Stimulated activated CD4-positive, alpha-beta T cell treated with anti-CD3 and anti-CD28 coated beads, Interleukin-15, amount 100 ng/mL, for 48 hours (primary cell): ENCODE measurements around the gene GRID2.
"Not testable (repeated sequence)": the region's sequence is repeated elsewhere in the genome, so short reads cannot be mapped to it uniquely, and the experiment has no call there.

ENCODE experiments used
- DNase-seq, 2 donors: peaks; one replicate each; pipeline ENCODE4 v3.0.0-alpha.2; 2020; ENCODE audit warnings: low read depth in 2 of 2

GRID2 gene

GRCh38 chr4:93671093-93671492 lies 1367.3 kb downstream of the GRID2 start:
- no peak for DNase-seq

DNA sequence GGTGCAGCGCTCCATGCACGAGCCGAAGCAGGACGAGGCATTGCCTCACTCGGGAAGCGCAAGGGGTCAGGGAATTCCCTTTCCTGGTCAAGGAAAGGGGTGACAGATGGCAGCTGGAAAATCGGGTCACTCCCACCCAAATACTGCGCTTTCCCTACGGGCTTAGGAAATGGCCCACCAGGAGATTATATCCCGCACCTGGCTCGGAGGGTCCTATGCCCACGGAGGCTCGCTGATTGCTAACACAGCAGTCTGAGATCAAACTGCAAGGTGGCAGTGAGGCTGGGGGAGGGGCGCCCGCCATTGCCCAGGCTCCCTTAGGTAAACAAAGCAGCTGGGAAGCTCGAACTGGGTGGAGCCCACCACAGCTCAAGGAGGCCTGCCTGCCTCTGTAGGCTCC lies 1373.2 kb downstream of the GRID2 start:
- not testable (repeated sequence) for DNase-seq

DNA sequence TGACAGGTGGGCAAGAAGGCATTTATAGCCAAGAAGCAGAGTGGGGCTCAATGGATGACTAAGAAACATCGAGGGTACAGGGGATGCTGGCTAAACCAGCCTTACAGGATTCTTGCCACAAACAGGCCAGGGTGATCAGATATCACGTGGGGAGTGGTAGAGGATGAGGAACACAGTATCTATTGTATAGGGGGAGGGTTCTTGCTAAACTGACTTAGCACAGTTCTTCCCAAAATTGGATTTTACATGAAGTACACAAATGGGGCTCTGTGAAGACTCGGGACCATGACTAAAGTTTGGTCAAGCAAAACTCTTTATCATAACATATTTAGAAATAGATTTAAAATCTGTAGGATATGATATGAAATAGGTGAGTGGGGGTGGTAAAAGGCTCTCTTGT lies 1380.8 kb downstream of the GRID2 start:
- no peak for DNase-seq

DNA sequence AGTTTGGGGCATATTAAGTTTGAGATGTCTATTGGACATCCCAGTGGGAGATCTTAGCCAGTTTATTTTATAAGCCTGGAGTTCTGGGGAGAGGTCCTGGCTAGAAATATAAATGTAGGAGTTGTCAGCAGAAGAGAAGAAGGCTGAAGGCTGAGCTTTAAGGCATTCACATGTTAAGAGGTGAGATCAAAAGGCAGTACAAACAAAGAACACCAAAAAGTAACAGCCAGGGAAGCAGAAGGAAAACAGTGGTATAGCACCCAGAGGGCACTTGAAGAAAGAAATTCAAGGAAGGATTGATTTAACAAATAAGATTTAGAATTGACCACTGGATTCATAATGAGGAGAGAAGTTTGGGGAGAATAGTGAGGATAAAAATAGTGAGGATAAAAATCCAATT lies 1383.5 kb downstream of the GRID2 start:
- no peak for DNase-seq

GRCh38 chr4:93688978-93689377 lies 1385.2 kb downstream of the GRID2 start:
- no peak for DNase-seq

GRCh38 chr4:93693141-93693540 lies 1389.4 kb downstream of the GRID2 start:
- no peak for DNase-seq

- DNase-seq, result no peak
Observed at GRCh38 chr4:93698686-93699085, 1394.9 kb downstream of the GRID2 start.

DNA sequence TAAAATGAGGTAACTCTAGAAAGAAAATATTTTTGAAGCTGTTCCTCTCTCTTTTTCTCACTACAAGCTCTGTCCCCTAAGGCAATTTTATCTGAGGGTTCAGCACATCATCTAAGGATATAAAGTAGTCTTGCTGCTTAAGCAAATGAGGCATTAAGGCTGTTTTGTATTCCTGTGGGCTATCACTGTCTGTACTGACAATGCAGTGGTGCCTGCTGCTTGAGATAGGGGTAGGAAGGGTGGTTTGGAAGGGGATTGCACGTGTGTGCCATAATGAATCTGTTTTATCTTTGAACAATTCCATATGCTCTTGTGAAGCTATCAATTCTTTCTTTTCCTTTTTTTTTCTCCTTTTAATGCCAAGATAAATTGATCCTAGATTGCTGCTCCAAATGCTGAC lies 1396.8 kb downstream of the GRID2 start:
- DNase-seq, result no peak

- no peak for DNase-seq
Observed at GRCh38 chr4:93710101-93710846, 1406.5 kb downstream of the GRID2 start.

DNA sequence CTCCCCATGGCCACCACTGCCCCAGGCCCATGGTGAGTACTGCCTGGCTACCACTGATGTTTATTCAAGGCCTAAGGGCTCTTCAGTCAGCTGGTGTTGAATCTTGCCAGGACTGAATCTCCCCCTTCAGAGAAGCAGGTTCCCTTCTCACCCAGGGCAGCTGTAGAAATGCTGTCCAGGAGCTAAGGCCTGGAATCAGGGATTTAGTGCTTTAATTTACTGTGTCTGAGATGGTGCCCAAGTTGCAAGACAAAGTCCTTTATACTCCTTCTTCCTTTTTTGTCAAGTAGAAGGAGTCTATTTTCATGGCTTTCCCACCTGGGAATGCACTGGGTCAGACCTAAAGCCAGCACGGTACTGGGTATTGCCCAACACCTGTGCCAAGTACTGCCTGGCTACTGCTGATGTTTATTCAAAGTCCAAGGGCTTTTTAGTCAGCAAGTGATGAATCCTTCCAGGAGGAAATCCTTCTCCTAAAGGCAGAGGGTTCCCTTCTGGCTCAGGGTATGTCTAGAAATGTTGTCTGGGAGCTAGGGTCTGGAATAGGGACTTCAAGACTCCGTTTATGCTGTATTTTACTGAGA lies 1407.2 kb downstream of the GRID2 start:
- no peak for DNase-seq

GRCh38 chr4:93718233-93718632 lies 1414.5 kb downstream of the GRID2 start:
- DNase-seq, result no peak

GRCh38 chr4:93719552-93719951 lies 1415.8 kb downstream of the GRID2 start:
- DNase-seq, result no peak

DNA sequence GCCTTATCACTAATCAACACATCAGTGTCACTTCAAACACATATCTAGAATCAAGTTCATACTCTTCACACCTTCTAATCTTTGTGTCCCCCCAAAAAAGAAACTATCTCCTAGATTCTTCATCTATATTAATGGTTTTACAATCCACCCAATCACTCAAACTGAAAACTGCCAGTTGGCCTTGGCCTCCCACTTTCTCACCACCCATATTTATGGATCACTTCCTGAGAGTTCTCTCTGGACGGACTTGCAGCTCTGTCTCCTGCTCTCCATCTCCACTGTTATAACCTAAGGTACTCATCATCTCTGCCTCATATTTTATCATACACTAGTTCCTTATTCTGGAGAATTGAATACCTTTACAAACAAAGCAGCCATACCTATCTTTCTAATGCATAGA lies 1418.7 kb downstream of the GRID2 start:
- DNase-seq, result no peak

DNA sequence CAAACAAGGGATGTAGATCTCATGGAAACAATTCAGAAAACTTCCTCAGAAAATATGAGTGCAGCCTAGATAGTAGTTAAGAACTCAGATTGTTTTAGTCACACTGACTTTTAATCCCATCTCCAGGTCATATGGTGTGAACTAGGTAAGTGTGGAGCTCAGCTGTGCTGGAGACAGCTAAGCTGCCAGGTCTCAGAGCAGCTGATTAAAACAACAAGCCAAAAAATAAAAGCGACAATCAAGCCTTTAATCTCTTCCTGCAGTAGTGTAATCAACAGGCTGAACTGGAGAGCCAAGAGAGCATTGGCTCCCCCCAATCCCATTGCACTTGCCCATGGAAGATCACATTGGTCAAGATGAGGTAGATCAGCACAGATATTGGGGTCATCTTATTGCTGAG lies 1426.5 kb downstream of the GRID2 start:
- DNase-seq, result no peak

DNA sequence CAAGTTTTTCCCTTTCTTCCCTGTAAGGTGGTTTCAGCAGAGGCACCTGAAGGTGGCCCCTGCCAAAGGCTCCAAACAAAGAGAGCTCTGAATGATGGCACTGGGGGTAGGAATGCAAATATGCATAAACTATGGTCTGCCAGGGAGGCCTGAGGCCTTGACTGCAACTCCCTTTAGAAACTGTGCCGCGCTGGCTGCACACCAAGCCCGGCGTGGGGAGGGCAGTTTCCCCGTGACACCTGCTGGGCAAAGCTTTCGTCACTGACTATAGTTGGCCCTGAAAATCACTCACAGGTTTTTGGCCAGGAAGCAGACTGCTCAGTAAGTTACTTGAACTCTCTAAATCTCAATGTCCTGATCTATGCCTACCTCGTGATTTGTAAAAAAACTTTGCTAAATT lies 1427.0 kb downstream of the GRID2 start:
- no peak for DNase-seq

DNA sequence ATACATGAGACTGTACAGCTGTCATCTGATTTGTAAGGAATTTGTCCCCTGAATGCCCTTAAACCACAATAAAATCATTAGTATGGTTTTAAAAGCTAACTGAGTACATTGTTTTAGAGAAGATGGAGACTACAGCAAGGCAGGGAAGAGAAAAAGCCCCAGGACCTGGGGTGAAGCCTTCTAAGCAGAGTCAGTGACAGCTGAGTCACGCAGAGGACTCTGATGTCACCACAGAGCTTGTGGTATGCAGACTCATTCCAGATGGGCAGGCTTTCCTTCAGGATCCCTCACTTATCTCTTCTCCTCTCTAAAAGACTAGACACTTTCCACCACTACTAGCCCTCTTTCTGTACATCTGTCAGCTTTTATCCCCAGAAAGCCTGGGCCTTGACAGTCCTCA lies 1427.7 kb downstream of the GRID2 start:
- no peak for DNase-seq

DNA sequence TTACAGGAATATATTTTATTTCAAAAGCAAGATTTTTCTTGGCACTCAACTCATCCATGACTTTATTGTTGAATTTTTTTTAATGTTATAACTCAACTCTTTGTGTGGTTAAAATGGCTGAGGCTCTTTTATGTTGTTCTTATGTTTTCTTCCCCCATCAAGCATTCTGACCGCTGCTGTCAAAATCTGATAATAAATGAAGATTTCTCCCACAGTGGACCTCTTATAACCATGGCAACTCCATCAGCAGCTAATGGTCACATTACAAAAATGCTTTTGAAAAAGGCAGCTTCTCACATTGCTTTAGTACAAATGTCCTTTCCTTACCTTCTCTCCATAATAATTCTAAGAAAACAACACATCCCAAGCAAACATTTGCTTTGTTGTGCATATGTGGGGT lies 1428.7 kb downstream of the GRID2 start:
- DNase-seq, result no peak

- DNase-seq, result no peak
Observed at GRCh38 chr4:93740890-93741289, 1437.1 kb downstream of the GRID2 start.

- no peak for DNase-seq
Observed at GRCh38 chr4:93743022-93743421, 1439.3 kb downstream of the GRID2 start.

DNA sequence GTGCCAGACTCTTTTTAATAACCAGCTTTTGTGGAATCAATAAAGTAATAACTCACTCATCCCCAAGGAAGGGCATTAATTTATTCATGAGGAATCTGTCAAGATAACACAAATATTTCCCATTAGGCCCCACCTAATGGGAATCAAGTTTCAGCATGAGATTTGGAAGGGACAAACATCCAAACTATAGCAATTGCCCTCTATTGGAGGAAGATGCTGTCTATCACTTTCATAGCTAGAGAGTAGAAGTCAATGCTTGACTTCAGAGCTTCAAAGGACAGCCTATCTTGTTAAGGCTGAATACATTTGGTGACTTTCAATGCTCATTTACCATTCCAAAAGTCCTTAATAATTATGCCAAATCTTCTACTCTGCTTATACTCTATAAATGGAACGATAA lies 1439.9 kb downstream of the GRID2 start:
- no peak for DNase-seq

DNA sequence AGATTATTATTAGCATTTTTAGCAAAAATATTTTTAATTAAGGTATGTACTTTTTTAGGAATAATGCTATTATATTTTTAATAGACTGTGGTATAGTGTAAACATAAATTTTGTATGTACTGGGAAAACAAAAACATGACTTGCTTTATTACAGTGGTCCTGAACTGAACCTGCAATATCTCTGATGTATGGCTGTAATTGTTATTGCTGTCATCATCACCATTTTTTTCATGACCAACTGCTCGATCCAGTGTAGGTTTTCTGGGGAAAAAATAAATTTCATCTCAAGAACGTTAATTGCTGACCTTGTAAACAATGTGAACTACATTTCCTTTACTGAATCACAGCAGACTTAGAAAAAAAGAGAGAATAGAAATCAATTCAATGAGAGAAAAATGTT lies 1441.2 kb downstream of the GRID2 start:
- no peak for DNase-seq

GRCh38 chr4:93746031-93746430 lies 1442.3 kb downstream of the GRID2 start:
- no peak for DNase-seq

- DNase-seq, result no peak
Observed at GRCh38 chr4:93747220-93747619, 1443.5 kb downstream of the GRID2 start.
